Cerebellar cortex (tissue), 1 donor: Measurements from ENCODE around the gene SLC23A3.

Source experiments
- DNase-seq: peaks from one replicate; pipeline ENCODE4 v3.0.0-alpha.2; 2015; ENCODE audit warnings: low spot score

Gene SLC23A3, protein sequence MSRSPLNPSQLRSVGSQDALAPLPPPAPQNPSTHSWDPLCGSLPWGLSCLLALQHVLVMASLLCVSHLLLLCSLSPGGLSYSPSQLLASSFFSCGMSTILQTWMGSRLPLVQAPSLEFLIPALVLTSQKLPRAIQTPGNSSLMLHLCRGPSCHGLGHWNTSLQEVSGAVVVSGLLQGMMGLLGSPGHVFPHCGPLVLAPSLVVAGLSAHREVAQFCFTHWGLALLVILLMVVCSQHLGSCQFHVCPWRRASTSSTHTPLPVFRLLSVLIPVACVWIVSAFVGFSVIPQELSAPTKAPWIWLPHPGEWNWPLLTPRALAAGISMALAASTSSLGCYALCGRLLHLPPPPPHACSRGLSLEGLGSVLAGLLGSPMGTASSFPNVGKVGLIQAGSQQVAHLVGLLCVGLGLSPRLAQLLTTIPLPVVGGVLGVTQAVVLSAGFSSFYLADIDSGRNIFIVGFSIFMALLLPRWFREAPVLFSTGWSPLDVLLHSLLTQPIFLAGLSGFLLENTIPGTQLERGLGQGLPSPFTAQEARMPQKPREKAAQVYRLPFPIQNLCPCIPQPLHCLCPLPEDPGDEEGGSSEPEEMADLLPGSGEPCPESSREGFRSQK

DNA sequence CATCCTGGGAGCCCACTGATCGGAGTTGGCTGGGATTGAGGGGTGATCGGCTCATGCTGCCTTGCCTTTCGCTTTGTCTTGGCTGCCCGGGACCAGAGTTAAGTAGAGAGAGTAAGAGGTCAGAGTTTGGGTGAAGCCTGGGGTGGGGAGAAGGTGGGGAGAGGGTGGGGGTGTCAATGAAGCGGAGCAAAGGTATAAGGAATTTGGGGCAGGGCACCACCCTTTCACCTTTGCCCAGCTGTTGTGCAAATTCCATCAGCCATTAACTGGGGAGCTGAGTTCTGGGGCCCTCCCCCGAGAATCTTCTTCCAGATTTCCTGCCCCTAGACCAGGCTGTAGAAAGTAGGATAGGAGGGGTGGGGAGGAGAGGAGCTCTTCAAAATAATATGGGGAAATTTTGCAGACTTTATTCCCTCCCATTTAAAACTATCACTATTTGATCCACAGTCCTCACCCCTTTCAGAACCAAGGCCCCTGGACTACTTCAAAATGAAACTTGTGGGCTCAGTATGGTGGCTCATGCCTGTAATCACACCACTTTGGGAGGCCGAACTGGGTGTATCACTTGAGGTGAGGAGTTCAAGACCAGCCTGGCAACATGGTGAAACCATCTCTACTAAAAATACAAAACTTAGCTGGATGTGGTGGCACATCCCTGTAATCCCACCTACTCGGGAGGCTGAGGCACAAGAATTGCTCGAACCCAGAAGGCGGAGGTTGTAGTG, at the start of gene SLC23A3:
Gene SLC23A3, minus strand, starts transcription at position 100 of the 725 bp plus-strand sequence. Its CDS starts 45 bp downstream, at position 55.
- DNase-seq: no peak

DNA sequence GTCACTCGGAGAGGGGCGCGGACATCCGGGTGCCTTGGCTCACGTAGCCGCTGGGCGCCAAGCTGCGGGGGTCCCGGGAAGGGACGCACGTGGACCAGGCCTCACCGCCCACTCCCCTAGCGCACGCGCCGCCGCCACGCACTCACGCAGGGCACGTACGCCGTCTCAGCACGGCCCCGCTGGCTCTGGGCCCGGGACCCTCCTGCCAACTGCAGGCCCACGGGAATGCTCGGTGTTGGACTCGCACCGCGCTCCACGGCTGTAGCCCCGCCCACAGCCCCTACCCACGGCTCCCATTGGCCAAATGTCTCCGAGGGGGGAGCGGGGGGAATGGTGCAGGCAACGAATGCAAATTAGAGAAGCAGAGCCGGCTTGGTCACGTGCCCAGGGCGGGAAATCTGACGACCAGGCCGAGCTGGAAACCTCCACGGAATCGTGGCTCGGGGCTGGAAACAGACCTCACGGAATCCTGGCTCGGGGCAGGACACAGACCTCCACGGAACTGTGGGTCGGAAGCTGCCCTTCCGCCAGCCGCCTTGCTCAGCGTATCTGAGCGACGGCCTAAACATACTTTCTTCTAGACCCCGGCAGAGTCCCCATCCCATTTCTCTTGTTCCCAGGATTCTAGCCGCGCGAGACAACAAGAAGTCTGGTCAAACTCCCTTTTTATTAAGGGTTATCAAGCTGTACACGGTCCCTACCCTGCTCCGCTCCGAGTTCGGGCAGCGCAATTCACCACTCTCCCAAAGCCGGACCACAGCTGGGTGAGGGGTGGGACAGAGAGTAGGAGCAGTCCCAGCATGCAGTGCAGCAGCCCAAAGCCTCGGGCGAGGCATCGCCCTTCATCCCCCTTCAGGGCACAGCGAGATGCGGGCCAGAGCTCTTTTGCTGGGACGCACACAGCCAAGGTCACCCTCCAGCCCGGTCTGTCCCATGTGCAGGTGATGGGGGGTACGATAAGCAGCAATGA, 49.2 kb upstream of the SLC23A3 start, which contains the start of gene ABCB6:
Gene ABCB6, minus strand, starts transcription at position 227 of the 970 bp plus-strand sequence. CDS start 285 bp downstream, outside the sequence.
- peak; percentile 93 for DNase-seq

DNA sequence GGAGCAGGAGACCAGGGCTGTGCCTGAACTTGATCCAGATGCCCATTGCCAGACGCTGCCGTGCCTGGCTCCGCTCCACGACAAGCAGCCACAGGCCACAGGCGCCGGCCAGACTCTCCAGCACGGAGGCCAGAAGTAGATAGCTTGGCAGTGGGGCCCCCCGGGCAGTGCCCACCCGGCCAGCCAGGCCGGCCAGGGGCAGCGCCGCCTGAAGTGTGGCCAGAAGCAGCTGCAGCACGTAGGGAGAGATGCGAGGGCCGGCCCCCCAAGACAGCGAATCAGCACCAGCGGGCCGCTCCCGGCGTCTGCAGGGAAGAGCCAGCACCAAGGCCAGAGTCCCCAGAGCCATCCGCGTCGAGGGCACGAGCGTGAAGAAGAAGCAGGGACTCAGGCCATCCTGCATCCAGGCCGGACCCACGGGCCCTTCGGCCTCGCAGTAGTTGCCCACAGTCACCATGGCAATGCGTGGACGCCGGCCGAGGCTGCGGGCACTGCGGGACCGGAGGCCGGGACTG, 48.4 kb upstream of the SLC23A3 start:
- peak; percentile 57 for DNase-seq

DNA sequence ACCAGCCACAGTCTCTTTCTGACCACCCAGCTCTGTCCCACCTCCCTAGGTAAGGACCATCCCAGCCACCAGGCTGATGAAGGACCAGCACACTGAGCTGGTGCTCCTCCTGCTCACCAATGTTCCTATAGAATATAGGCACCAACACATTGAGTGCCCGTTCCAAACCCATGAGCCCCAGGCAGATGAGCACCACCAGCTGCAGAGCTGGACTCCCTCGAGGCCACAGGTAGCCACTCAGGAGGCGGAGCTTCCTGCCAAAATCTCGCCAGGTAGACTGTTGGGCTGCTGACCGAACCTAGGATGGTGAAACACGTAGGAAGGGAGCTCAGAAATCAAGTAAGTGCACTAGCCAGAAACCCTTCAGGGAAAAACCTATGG, 46.7 kb upstream of the SLC23A3 start:
- DNase-seq: no peak

DNA sequence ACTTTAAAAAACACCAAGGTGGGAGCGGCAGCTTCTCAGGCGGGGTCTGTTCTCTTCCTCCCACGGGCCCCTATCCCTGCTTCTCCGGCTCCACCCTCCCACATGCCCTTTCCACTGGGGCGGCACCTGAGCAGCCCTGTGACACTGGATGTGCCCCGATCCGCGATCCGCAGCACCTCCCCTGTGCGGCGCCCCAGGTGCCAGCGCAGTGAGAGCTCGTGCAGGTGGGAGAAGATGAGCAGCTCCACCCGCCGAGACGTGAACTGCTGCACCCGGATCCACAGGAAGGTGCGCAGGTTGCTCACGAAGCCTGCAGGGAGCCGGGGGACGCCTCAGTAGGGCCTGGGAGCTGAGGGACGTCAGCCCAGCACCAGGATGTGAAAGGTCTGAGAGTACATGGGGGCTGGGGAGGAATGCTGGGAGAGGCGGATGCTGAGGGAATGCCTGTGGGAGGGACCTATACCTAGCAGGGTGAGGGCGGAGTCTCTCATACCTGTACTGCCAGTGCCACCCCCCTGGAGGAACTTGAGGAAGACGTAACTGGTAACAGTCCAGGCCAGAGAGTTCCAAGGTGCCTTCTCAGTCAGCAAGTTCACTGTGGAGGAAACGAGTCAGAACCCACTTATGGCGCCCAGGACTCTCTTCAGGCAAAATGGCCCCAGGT, 46.2 kb upstream of the SLC23A3 start:
- DNase-seq: no peak

DNA sequence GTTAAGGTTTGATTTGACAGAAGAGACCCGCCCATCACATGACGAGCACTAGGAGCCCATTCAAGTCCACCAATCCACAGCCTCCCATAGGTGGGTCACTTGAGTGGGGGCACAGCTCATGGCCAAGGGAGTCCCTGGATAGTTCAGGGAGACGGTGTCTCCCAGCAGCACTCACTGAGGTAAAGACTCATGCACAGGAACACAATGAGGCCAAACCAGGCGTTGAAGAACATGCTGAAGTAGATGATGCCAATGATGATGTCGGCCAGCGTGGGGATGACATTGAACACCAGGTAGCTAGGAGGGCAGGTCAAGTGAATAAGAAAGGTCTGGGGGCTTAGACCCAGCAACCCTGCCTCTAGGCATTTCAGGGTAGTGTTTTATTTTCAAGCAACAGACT, 45.0 kb upstream of the SLC23A3 start:
- DNase-seq: no peak

DNA sequence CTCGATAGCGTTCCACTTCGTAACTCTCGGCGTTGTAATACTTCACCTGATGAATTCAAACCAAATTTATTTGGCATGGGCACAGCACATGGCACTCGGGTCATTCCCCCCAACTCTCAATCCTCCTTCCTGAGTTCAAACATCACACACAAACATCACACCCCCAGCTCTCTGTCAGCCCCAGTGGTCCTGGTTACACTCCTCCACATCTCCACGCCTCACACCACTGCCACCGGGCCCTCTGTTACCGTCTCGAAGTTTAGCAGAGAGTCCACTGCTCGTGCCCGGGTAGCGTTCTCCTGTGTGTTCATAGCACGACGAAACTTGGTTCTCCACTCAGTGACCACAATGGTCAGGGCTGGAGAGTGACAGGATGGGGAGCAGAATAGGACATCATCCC, 44.3 kb upstream of the SLC23A3 start:
- no peak for DNase-seq

DNA sequence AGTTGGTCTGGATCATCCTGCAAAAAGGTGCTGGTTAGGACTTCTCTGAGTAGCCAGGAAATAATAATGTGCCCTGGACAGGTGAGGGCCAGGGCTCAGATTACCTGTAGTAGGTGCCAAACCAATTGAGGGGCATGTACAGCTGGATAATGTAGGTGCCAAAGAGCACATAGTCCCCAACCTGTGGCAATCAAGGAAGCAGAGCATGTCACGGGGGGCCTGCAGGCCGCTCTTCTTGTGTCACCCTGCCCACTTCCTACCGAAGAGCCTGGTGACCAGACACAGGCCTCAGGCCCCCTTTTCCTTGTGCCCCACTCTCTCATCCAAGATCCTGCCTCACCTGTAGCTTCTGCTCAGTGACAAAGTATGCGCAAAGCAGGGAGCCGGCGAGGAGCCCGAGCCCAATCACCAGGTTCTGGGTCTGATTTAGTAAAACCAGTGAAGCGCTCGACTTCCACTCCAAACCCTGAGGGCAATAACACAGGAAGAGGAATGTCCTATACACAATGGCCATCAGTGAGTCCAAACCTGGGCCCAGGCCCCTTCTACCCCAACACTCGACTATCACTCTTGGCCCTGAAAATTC, 43.8 kb upstream of the SLC23A3 start:
- DNase-seq: no peak

DNA sequence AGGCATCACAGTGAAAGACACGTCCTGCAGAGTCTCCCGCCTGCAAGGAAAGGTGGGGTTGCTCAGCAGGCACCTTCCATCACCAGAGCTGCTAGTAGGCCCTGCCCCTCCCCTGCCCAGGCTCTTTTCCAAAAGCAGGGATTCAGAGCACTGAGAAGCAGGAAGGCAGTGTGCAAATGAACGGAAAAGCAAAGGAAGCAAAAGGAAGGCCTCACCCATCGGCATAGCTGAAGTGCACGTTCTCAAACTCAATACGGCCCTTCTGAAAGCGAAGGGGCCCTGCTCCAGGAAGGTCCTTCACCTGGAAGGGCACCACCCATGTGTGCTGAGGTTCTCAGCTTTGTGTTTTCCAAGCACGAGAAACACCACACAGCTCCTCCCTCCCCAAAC, 43.2 kb upstream of the SLC23A3 start:
- no peak for DNase-seq

DNA sequence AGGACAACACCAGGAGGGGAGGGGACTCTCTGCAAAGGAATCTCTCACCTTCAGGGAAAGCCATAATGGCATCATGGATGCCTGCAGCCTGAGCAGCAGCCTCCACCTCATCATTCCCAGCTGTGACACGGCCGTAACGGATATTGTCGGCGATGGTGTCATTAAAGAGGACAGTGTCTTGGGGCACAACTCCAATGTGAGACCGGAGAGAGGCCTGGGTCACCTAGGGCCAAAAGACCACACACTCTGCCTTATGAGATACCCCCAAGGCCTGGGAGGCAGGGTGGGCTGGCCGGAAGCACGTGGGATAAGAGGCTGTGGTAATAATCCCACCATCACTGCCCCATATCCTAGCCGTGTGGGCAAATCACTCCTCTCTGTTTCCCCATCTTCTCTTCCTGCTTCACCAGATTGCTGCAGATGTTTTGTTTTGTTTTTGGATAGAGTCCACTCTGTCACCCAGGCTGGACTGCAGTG, 41.1 kb upstream of the SLC23A3 start:
- DNase-seq: no peak

DNA sequence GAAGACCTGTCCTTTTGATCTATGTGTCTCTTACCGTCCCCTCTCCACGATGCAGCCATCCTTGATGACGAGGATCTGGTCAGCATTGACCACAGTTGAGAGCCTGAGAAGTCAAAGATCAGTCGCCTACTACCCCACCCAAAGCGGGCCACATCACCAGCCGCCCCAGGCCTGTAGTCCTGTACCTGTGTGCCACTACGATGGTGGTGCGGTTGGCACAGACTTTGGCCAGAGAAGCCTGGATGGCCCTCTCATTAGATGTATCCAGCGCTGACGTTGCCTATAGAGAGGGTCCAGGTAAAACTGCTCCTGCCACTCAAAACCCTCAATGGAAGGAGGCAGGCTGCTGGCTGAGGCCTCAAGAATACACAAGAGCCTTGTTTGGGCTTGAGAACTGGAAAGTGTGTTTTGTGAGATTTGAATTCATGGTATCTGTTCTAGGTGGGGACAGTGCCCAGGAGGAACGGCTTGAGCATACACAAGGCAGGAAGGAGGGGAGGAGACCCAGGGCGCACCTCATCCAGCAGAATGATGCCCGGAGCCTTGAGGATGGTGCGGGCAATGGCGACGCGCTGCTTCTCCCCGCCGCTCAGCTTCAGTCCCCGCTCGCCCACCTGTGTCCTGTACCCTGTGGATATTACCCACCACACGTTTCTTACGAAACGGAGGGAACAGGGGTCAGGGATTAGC, 40.5 kb upstream of the SLC23A3 start:
- DNase-seq: no peak

DNA sequence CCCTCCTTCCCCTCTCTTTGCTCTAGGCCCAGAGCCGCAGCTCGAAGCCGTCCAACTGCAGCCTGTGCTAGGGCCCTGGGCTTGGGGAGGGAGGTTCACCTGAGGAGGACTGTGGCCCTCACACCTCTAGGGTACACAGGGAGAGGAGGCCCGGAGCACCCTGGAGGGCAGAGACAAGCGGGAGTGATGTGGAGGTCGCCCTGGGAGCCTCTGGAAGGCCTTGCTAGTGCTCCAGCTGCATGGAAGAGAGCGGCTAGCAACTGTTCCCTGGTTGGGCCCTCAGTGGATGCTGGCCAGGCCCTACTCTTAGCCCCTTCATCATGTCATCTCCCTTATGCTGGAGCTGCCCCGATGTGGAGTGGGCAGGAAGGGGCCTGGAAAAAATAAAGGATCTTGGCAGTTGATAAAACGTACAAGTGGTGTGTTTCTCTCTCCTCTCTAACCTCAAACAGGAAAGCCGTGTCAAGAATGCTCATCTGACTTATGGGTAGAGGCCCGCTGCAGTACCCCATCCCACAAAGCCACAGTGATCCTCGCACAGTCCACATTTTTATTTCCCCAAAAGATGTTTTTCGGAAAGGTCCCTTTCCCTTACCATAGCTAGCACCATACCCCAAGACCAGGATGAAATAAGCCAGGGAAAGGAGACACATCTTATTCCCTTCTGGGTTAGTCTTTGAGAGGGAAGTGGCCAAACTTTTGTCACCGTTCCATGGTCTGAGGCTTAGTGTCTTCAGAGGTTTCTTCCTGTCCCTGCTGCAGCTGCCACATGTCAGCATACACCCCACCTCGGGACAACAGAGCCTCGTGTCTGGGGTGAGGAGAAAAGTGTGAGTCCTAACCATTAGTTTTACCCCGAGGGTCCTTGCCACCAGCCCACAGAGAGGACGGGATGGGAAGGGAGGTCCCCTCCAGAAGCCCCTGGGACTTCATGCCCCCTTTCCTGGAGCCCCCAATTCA, 39.7 kb upstream of the SLC23A3 start:
- DNase-seq: no peak

DNA sequence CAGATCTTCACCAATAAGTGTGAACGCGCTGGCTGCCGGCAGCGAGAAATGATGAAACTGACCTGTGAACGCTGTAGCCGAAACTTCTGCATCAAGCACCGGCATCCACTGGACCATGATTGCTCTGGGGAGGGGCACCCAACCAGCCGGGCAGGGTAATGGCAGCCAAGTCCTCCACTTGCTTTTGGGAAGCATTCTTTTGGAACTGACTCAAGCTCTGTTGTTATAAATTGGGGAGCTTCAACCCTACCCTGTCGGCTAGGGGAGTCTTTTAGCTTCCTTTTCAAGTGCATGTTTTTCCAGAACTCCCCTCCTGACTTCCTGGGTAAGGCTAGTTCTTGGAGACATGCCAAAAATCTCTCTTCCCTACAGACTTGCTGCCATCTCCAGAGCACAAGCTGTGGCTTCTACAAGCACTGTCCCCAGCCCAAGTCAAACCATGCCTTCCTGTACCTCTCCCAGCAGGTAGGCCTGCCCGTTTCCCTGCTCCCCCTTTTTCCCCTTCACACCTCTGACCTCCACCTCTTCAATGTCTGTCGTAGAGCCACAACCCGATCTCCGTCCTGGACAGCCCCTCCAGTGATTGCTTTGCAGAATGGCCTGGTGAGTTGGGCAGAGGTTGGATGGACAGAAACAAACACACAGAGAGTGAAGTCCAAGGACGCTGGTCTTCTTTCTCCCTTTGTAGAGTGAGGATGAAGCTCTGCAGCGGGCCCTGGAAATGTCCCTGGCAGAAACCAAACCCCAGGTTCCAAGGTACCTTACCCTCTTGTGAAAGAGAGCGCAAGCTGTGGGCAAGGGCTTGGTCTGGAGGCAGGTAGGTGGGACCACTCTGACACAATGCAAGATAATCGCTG, 38.3 kb upstream of the SLC23A3 start:
- DNase-seq: peak; percentile 51

DNA sequence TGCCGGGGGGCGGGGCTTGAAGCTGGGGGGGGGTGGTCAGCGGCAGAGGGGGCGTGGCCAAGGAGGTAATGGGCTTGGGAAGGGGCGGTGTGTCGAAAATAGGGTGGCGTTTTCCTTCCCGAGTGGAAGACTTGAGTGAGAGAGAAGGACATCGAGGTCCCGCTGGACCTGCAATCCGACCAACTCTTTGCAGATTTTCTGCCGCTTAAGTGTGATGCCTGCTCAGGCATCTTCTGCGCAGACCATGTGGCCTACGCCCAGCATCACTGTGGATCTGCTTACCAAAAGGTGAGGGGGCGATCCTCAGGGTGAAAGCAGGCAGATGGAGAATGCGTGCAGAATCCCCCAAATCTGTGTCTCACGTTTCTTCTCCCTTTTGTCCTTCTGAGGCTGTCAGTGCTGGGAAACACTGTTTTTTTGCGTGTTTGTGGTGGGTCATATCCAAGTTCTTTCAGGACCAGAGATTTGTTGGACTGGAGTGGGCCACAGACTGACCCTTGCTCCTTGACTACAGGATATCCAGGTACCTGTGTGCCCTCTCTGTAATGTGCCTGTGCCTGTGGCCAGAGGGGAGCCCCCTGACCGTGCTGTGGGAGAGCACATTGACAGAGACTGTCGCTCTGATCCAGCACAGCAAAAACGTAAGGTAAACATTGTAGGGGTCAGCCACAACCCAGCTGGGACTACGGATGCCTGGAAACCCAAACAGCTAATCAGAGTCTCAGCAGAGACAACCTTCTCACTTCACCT, 37.5 kb upstream of the SLC23A3 start:
- peak; percentile 26 for DNase-seq

DNA sequence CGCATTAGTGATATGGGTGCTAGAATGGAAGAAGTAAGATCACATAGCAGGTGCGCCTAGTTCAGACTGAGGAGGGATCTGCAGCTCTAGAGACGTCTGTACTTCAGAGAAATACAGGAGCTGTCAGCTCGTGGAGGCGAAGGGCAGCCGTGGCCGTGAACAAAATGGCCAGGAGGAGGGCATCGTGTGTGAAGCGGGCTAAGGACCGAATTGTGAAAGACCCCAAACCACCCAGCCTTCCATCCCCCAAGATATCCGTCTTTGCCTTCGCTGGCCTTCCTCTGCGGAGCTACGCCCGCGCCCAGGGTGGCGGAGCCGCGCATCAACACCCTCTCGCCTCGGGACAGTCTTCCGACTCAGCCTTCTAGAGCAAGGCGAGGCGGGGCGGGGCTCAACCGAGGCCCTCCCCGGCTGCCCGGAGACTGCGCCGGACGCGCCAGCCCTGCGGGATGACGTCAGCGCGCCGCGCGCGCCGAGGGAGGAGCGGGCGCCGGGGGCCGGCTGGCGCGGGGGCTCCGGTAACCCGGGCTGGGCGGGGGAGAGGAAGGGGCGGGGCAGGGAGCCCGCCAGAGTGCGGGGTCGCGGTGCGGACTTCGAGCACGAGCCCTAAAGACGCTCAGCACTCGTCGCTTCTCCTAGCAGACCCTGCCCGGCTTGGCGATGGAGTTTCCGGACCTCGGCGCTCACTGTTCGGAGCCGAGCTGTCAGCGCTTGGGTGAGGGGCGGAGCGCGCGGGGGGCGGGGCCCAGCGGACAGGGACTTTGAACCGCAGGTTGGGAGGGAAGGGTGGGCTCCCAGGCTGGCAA, 36.7 kb upstream of the SLC23A3 start, which contains the start of gene ZFAND2B:
Gene ZFAND2B, plus strand, starts transcription at position 455 of the 806 bp plus-strand sequence. Its CDS starts 206 bp downstream, at position 661.
- peak; percentile 93 for DNase-seq

DNA sequence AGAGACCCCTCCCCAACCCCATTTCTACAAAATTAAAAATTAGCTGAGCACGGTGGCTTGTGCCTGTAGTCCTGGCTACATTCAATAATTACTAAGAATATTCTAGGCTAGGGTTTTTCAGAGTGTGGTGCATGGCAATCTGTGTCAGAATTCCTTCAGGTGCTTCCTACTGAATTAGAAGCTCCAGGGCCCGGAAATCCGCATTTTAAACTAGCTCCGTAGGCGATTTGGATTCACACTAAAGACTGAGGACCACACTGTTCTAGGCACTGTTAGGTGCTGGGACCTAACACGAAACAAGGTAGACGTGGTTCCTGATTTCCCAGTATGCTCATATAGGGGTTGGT, 36.1 kb upstream of the SLC23A3 start:
- DNase-seq: no peak
